A673 (cell line): ENCODE measurements around the gene GSG1L. TPM values are rescaled to one million over a fixed set of nuclear protein-coding genes. Genes with fewer than 3 reads are reported as not detected.

Source experiments
- BruUV-seq: library from RNA; stranded (reverse); fragments of 400-500 nt; replicated peaks from 2 replicates; lab custom pipeline; 2021; lab: Mats Ljungman, UMichigan
- CTCF ChIA-PET: fragments of 300-600 bp; sonication (Branson Sonifier 250); formaldehyde crosslinking; loops from one replicate; lab custom pipeline; 2022; ENCODE audit warnings: antibody characterized with exemption; lab: Charles Lee
- POLR2A ChIA-PET: fragments of 300-600 bp; sonication (Branson Sonifier 250); formaldehyde crosslinking; loops from one replicate; lab custom pipeline; 2022; ENCODE audit warnings: antibody characterized with exemption; ENCODE audit not compliant: low non-redundant PET; lab: Charles Lee
- DNase-seq: peaks from one replicate; pipeline ENCODE4 v3.0.0-alpha.2; 2015; ENCODE audit warnings: low spot score
- H3K27ac ChIP-seq: fragments of 200-600 bp; sonication (generic); 2 replicates; pipeline ENCODE4 v1.5.1; 2016; ENCODE audit warnings: mixed run types, low read depth, mild to moderate bottlenecking, mixed read lengths, antibody characterized with exemption, low read length; ENCODE audit not compliant: poor library complexity, severe bottlenecking
- H3K27me3 ChIP-seq: fragments of 200-600 bp; sonication (generic); replicated peaks from 2 replicates; pipeline ENCODE4 v1.6.1; 2017; ENCODE audit warnings: mixed run types, low read depth, mild to moderate bottlenecking, mixed read lengths, antibody characterized with exemption, low read length; ENCODE audit not compliant: insufficient read depth, poor library complexity
- H3K36me3 ChIP-seq: fragments of 200-600 bp; sonication (generic); 2 replicates; pipeline ENCODE4 v1.6.1; 2016; ENCODE audit warnings: mixed run types, mild to moderate bottlenecking, mixed read lengths, antibody characterized with exemption, low read length; ENCODE audit not compliant: insufficient read depth, poor library complexity, severe bottlenecking
- H3K4me1 ChIP-seq: fragments of 200-600 bp; sonication (generic); 2 replicates; pipeline ENCODE4 v1.6.1; 2017; ENCODE audit warnings: mixed run types, mild to moderate bottlenecking, mixed read lengths, antibody characterized with exemption, low read length; ENCODE audit not compliant: insufficient read depth, poor library complexity, severe bottlenecking
- H3K4me3 ChIP-seq: fragments of 200-600 bp; sonication (generic); 2 replicates; pipeline ENCODE4 v1.5.1; 2016; ENCODE audit warnings: low read depth, mixed run types, mild to moderate bottlenecking, mixed read lengths, low read length; ENCODE audit not compliant: poor library complexity, severe bottlenecking
- H3K9me3 ChIP-seq: fragments of 200-600 bp; sonication (generic); 2 replicates; pipeline ENCODE4 v1.6.1; 2016; ENCODE audit warnings: mixed run types, low read depth, mild to moderate bottlenecking, mixed read lengths, antibody characterized with exemption, low read length; ENCODE audit not compliant: poor library complexity, severe bottlenecking
- CTCF ChIP-seq: fragments of 300-800, 200-600 bp; sonication (generic); conservative IDR thresholded peaks from 2 replicates; pipeline ENCODE4 v1.5.1; 2017; ENCODE audit warnings: low read depth, mild to moderate bottlenecking, antibody characterized with exemption, low read length, moderate library complexity, mixed read lengths
- EZH2 ChIP-seq: fragments of 200-600 bp; sonication (generic); IDR thresholded peaks from 2 replicates; pipeline ENCODE4 v1.6.1; 2017; ENCODE audit warnings: borderline replicate concordance, low read depth, mild to moderate bottlenecking, mixed read lengths, antibody characterized with exemption, low read length; ENCODE audit not compliant: poor library complexity, severe bottlenecking
- intact Hi-C: fragments of 100-400 bp; cut with micrococcal nuclease; formaldehyde crosslinking; loops from one replicate; pipeline ENCODE4 v1.10.0; 2022; ENCODE audit not compliant: unreplicated experiment
- total RNA-seq: library from RNA; stranded (reverse); gene quantifications from 2 replicates; pipeline ENCODE4 v1.2.3, GENCODE V29; 2021

The GSG1L gene
- total RNA-seq, 1 experiment from 2014 or later: not detected

GRCh38 chr16:27849621-27850020 lies 213.9 kb downstream of the GSG1L start:
- no peaks in the 10 kb centered on the region for H3K4me1 ChIP-seq
- H3K27ac ChIP-seq: no peak overlapping the region
- no peak for TF ChIP-seq CTCF
- TF ChIP-seq EZH2: no peak
- peaks cover 43% of the 10 kb centered on the region for H3K27me3 ChIP-seq
- ChIA-PET POLR2A (no interaction called here), CTCF (no interaction called here)
- BruUV-seq: no TSS peak
- no peak for DNase-seq
- no peaks in the 10 kb centered on the region for H3K36me3 ChIP-seq
- intact Hi-C loops: loop anchor here (10.0 kb wide), 1 partner anchor 65 kb away; no protein-coding TSS in a partner anchor
- H3K4me3 ChIP-seq: no peak overlapping the region
- no peaks in the 10 kb centered on the region for H3K9me3 ChIP-seq

- BruUV-seq: no TSS peak
- CTCF ChIA-PET: no interaction called here
- TF ChIP-seq CTCF: no peak
- no peak for TF ChIP-seq EZH2
- no peak overlapping the region for H3K27ac ChIP-seq
- H3K27me3 ChIP-seq: peaks cover 20% of the 10 kb centered on the region
- no peak overlapping the region for H3K4me3 ChIP-seq
- POLR2A ChIA-PET: no interaction called here
- H3K36me3 ChIP-seq: no peaks in the 10 kb centered on the region
- no peaks in the 10 kb centered on the region for H3K4me1 ChIP-seq
- H3K9me3 ChIP-seq: no peaks in the 10 kb centered on the region
- intact Hi-C loops: loop anchor here (10.0 kb wide), 1 partner anchor 62 kb away; no protein-coding TSS in a partner anchor
- no peak for DNase-seq
Observed at GRCh38 chr16:27847030-27847550, 216.4 kb downstream of the GSG1L start.

- H3K27ac ChIP-seq: no peak overlapping the region
- no TSS peak for BruUV-seq
- TF ChIP-seq CTCF (no peak), EZH2 (no peak)
- H3K4me3 ChIP-seq: no peak overlapping the region
- ChIA-PET CTCF (no interaction called here), POLR2A (no interaction called here)
- no peaks in the 10 kb centered on the region for H3K36me3 ChIP-seq
- no peaks in the 10 kb centered on the region for H3K4me1 ChIP-seq
- no peaks in the 10 kb centered on the region for H3K9me3 ChIP-seq
- intact Hi-C loops: loop anchor here (10.0 kb wide), 1 partner anchor 60 kb away; no protein-coding TSS in a partner anchor
- H3K27me3 ChIP-seq: peaks cover 4% of the 10 kb centered on the region
- no peak for DNase-seq
Observed at GRCh38 chr16:27844826-27845225, 218.7 kb downstream of the GSG1L start.
